WTC11 (cell line): Measurements from ENCODE around the gene ZNF443.

Source experiments
- CTCF ChIP-seq: fragments of 200-600 bp; IDR thresholded peaks from 2 replicates; pipeline ENCODE4 v1.8.0; 2022; ENCODE audit warnings: antibody characterized with exemption
- HMGA2 ChIP-seq: fragments of 250-450 bp; sonication (Bioruptor Pico); IDR thresholded peaks from 2 replicates; pipeline ENCODE4 v1.4.0; 2021; ENCODE audit warnings: mild to moderate bottlenecking, moderate library complexity
- ZNF416 ChIP-seq: fragments of 250-450 bp; sonication (Bioruptor Pico); IDR thresholded peaks from 2 replicates; pipeline ENCODE4 v1.9.0; 2021; ENCODE audit warnings: mild to moderate bottlenecking, inconsistent platforms
- ZNF425 ChIP-seq: fragments of 250-450 bp; sonication (Bioruptor Pico); conservative IDR thresholded peaks from 2 replicates; pipeline ENCODE4 v1.9.0; 2021; ENCODE audit warnings: mild to moderate bottlenecking

- TF ChIP-seq CTCF = no peak
- no peak for TF ChIP-seq ZNF416 (CRISPR knock-in tag)
- TF ChIP-seq HMGA2 (CRISPR knock-in tag) = no peak
- no peak for TF ChIP-seq ZNF425
Observed at GRCh38 chr19:12482509-12482886, 41.7 kb upstream of the ZNF443 start.
